Stimulated activated effector memory CD8-positive, alpha-beta T cell treated with anti-CD3 and anti-CD28 coated beads, Interleukin-12 subunit alpha, Interleukin-12 subunit beta, amount 100 ng/mL, for 72 hours (primary cell): ENCODE data around the gene MEIOSIN.
"Not testable (repeated sequence)": the region's sequence is repeated elsewhere in the genome, so short reads cannot be mapped to it uniquely, and the experiment has no call there.

Experiments used
- ATAC-seq: fragments of 150-1000 bp; cut with Tn5 transposase; 2 replicates; pipeline ENCODE4 v1.10.0; 2021
- DNase-seq, 2 donors: peaks; one replicate each; pipeline ENCODE4 v3.0.0; 2021 to 2022; ENCODE audit warnings: low spot score in 2 of 2
- H3K27ac Mint-ChIP-seq: one replicate; pipeline ENCODE4 v1.8.0; 2022; ENCODE audit warnings: mild to moderate bottlenecking, mixed read lengths
- H3K36me3 Mint-ChIP-seq: one replicate; pipeline ENCODE4 v1.8.0; 2022; ENCODE audit warnings: mild to moderate bottlenecking, mixed read lengths
- H3K4me1 Mint-ChIP-seq: one replicate; pipeline ENCODE4 v1.8.0; 2022; ENCODE audit warnings: mixed read lengths
- H3K4me3 Mint-ChIP-seq: one replicate; pipeline ENCODE4 v1.8.0; 2022; ENCODE audit warnings: mild to moderate bottlenecking, mixed read lengths
- H3K9me3 Mint-ChIP-seq: one replicate; pipeline ENCODE4 v1.8.0; 2022; ENCODE audit warnings: mixed read lengths

Gene MEIOSIN

DNA sequence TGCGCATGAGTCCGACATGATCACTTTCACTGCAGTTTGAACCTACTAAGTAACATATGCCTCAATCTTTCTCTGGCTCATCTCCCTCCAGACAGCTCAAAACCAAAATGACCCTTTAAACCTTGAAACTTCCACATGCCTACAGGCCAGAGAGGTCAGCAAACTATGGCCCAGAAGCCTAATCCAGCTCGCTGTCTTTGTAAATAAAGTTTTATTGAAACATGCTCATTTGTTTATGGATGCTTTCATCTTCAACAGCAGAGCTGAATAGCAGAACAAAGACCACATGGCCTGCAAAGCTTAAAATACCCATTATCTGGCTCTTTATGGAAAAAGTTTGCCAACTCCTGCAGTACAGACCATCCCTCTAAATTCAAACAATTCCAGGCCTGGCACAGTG is 18.1 kb upstream of the MEIOSIN start:
- no peaks in the 10 kb centered on the region for H3K9me3 Mint-ChIP-seq
- H3K27ac Mint-ChIP-seq, result peak overlapping the region; percentile 88
- H3K4me1 Mint-ChIP-seq, result peaks cover 43% of the 10 kb centered on the region
- DNase-seq (no peak), ATAC-seq (no peak)
- H3K36me3 Mint-ChIP-seq, result peaks cover 78% of the 10 kb centered on the region
- H3K4me3 Mint-ChIP-seq, result no peak overlapping the region

DNA sequence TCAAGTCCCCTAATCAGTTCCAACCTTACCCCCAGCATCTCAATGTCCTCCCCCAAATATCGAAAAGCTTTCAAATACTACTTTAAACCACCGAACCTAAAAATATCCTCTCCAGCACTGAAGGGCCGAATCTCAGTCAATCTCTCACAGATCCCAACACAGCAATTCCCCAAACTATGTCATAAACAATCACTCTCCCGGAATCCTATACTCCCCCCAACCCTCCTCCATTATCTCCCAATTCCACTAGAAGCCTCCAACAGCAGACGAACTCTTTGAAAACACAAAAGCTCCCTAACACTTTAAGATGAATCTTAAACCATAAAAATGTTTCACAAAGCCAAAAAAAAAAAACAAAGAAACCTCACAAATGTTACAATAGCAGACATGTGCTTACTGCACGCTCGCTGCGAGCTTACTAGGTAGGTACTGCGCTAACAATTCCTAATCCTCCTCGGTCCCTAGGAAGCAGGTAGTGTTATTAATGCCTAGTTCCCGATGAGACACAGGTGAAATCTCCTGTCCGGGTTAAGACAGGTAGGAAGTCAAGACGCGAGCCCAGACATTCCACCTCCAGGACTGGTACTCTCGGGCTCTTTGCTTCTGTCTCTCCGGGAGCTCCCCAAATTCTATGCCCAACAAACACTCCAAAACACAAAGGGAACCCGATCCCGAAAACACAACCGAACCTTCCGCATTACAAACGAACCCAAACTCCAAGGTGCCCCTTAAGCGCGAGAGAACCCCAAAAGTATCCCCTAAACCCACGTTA is 16.7 kb upstream of the MEIOSIN start:
- peak in 1 of 2 donors; percentile 61 for DNase-seq
- peak overlapping the region; percentile 91 for H3K4me3 Mint-ChIP-seq

DNA sequence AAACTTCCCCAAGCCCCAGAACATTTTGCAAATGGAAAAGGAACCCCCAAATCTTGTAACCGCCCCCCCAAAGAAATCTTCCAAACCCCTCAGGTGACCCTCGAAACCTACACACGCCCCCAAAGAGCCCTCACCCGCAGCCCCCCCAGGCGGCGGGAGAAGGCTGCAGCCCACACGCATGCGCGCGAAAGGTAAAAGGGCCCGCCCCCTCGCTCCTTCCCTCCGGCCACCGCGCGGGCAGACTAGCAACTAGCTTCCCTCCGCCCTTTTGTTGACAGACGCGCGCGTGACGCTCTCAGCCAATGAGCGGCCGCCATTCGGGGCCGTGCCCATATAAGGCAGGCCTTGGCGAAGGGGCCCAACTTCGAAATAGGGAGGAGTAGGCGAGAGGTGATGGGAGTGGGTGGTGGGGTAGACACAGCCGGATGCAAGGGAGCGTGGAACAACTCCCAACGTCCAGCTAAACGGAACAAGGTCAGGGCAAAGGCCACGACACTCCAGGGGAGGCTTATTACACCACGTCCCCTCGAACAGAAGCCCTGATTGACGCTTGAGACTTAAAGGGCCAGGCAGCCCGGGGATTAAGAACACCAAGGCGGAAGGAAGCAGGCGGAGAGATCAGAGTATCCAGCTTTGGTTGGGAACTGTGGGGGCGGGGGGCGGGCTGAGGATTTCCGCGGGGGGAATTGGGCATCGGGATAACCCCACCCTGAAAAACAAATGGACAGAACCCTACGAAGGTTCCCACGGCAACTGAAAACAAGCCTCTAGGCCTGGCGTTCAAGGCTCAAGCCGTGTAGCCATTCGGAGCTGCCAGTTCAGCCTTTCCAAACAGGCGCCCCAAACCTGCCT is 15.9 kb upstream of the MEIOSIN start:
- no peaks in the 10 kb centered on the region for H3K9me3 Mint-ChIP-seq
- H3K4me3 Mint-ChIP-seq, result peak overlapping the region; percentile 91
- peak; percentile 92 to 99 for DNase-seq
- ATAC-seq, result peak; percentile 99
- H3K27ac Mint-ChIP-seq, result peak overlapping the region; percentile 88
- peaks cover 81% of the 10 kb centered on the region for H3K36me3 Mint-ChIP-seq
- peaks cover 38% of the 10 kb centered on the region for H3K4me1 Mint-ChIP-seq

More for the DNA sequence above, 16.7 kb upstream of the MEIOSIN start:
- peaks cover 78% of the 10 kb centered on the region for H3K36me3 Mint-ChIP-seq
- H3K9me3 Mint-ChIP-seq, result no peaks in the 10 kb centered on the region
- ATAC-seq, result no peak
- peaks cover 33% of the 10 kb centered on the region for H3K4me1 Mint-ChIP-seq
- peak overlapping the region; percentile 88 for H3K27ac Mint-ChIP-seq

DNA sequence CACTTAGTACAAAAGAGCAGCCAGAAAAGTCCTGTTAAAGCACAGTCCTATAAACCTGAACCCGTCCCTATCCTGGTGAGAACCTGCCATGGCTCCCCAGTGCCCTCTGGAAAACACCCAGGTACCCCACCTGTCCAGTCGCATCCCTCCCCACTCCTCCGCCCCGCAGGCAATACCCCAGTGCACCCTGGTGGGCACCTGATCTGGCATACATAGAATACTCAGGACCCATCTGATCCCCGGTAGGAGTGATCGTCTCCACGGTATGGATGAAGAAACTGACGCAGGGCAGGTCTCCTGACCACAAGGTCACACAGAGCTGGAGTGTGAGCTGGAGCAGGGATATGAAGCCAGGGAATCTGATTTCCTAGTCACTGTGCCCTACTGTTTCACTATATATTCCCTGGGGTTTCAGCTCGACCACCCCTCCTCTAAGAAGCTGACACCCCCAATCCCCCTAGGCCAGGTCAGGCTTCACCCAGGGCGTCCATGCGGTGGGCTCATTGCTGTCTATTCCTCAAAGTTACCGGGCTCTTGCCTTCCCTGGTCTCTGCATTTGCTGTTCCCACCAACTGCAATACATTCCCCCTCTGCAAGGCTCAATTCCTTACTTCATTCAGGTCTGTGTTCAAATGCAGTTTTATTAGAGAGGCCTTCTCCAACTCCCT is 15.1 kb upstream of the MEIOSIN start:
- Mint-ChIP-seq H3K9me3 (no peaks in the 10 kb centered on the region), H3K4me3 (peak overlapping the region; percentile 91), H3K27ac (peak overlapping the region; percentile 88), H3K36me3 (peaks cover 85% of the 10 kb centered on the region), H3K4me1 (peaks cover 38% of the 10 kb centered on the region)
- DNase-seq (no peak), ATAC-seq (no peak)

DNA sequence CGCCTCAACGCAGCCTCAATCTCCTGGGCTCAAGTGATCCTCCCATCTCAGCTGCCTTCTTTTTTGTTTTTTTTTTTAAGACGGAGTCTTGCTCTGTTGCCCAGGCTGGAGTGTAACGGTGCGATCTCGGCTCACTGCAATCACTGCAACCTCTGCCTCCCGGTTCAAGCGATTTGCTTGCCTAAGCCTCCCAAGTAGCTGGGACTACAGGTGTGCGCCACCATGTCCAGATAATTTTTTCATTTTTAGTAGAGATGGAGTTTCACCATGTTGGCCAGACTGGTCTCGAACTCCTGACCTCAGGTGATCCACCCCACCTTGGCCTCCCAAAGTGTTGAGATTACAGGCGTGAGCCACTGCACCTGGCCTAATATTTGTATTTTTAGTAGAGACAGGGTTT is 13.2 kb upstream of the MEIOSIN start:
- not testable (repeated sequence) for H3K27ac Mint-ChIP-seq, DNase-seq, H3K9me3 Mint-ChIP-seq, H3K4me3 Mint-ChIP-seq, ATAC-seq
- Mint-ChIP-seq H3K4me1 (peaks cover 38% of the 10 kb centered on the region), H3K36me3 (peaks cover 89% of the 10 kb centered on the region)

DNA sequence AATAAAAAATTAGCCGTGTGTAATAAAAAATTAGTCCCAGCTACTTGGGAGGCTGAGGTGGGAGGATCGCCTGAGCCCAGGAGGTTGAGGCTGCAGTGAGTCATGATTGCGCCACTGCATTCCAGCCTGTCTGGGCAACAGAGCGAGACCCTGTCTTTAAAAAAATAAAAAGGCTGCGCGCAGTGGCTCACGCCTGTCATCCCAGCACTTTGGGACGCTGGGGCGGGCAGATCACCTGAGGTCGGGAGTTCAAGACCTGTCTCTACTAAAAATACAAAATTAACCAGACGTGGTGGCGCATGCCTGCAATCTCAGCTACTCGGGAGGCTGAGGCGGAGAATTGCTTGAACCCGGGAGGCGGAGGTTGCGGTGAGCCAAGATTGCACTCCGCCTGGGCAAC is 4.6 kb upstream of the MEIOSIN start:
- Mint-ChIP-seq H3K36me3 (peaks cover 41% of the 10 kb centered on the region), H3K27ac (peak overlapping the region; percentile 1), H3K4me3 (peak overlapping the region; percentile 24), H3K4me1 (peaks cover 29% of the 10 kb centered on the region)
- H3K9me3 Mint-ChIP-seq, ATAC-seq, DNase-seq: not testable (repeated sequence)

DNA sequence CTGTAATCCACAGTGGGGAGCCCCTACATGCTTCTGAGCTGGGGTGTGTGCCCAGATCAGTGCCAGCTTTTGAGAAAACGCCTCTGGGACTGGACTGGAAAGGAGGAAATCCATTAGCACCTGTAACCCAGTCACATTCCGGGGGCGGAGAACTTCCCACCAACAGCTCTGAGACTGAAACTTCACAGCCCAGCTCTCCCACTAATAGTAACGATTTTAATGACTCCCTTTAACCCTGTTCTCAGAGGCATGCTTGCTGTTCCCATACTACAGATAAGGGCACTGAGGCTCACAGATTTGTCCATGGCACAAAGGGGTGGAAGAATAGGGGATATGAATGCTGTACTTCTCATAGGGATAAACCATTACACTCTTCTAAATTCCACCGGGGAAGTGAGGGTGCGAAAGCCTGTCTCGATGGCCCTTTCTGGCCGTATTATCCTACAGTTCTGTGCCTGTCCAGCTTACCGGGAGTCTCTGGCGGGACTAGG is 3.4 kb upstream of the MEIOSIN start:
- Mint-ChIP-seq H3K4me3 (peak overlapping the region; percentile 91), H3K4me1 (peaks cover 29% of the 10 kb centered on the region), H3K27ac (peak overlapping the region; percentile 86), H3K9me3 (no peaks in the 10 kb centered on the region), H3K36me3 (peaks cover 34% of the 10 kb centered on the region)
- ATAC-seq, result peak; percentile 12
- no peak for DNase-seq

DNA sequence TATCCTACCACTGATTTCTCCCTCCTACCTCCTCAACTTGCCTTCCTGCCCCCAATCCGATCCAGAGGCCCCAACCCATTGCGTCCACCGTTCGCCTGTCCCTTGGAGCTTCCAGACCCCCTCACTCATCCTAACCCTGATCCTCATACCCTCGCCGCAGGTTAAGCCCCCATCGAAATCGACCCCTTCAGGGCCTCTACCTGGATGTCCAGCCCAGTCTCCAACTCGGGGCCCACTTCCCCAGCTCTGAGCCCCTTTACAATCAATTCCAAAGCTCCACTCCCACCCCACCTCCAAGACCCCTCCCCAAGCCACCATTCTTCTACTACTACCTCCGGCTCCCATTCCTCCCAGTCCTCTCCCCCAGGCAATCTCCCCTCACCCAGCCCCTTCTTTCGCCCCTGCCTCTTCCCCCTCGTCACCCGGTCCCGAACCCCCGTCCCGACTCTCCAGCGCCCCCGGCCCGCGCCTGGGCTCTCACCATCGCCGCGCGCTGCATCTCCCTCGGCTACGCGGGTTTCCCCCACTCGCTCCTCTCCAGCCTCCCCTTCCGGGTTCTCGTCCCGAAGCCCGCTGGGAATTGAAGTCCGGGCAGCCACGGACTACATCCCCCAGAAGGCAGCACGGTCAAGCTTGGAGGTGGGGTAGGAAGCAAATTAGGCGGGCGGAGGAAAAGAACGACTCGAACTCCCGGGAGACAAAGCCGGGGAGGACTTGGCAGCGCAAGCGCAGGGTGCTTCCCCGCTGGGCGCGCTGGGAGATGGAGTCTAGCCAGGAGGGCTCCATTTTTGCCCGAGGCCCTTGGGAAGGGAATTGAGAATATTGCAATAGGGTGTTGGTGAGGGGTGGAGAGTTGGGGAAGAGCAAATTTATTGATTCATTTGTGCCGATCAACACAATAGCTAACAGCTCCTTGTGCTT is 2.6 kb upstream of the MEIOSIN start, which contains the start of gene FBXO46:
TSS of gene FBXO46 (minus strand) at position 529 of the 921 bp plus-strand sequence. CDS start 17,401 bp downstream, outside the sequence.
- peak within 1 kb of the TSS; percentile 86 for H3K27ac Mint-ChIP-seq
- DNase-seq (peak; percentile 77 to 95), ATAC-seq (peak; percentile 99)
- peaks cover 26% of the 10 kb centered on the region for H3K36me3 Mint-ChIP-seq
- peak within 1 kb of the TSS; percentile 91 for H3K4me3 Mint-ChIP-seq
- H3K4me1 Mint-ChIP-seq, result peaks cover 29% of the 10 kb centered on the region
- H3K9me3 Mint-ChIP-seq, result no peaks in the 10 kb centered on the region

DNA sequence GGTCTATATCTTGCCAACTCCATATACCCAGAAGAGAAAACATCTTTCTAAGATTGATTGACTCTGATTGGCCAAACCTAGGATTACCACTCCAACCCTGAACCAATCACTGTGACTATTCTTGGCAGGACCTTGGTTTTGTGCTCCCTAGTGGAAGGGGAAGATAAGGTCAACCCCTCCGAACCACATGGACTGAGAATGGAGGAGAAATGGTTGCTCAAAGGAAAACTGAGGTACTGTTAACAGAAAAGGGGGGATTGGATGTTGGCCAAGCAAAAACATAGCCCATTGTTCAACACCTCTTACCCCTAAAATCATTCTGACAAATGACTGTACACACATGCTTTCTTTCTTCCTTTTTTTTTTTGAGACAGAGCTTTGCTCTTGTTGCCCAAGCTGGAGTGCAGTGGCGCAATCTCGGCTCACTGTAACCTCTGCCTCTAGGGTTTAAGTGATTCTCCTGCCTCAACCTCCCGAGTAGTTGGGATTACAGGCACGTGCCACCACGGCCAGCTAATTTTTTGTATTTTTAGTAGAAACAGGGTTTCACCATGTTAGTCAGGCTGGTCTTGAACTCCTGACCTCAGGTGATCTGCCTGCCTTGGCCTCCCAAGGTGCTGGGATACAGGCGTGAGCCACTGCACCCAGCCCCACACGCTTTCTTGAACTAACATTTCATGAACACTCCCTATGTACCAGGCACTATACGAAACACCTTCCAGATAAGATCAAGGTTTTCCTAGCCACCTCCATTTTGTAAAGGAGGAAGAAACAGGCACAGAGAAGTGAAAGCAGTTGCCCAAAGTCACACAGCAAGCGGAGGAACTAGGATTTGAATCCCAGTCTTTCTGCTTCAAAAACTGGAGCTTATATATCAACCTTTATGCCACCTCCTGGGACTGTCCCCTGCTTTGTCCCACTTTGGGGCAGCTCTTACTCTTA is 6.5 kb downstream of the MEIOSIN start:
- Mint-ChIP-seq H3K9me3 (no peaks in the 10 kb centered on the region), H3K36me3 (no peaks in the 10 kb centered on the region), H3K4me1 (no peaks in the 10 kb centered on the region), H3K27ac (no peak overlapping the region), H3K4me3 (no peak overlapping the region)
- DNase-seq (no peak), ATAC-seq (no peak)

DNA sequence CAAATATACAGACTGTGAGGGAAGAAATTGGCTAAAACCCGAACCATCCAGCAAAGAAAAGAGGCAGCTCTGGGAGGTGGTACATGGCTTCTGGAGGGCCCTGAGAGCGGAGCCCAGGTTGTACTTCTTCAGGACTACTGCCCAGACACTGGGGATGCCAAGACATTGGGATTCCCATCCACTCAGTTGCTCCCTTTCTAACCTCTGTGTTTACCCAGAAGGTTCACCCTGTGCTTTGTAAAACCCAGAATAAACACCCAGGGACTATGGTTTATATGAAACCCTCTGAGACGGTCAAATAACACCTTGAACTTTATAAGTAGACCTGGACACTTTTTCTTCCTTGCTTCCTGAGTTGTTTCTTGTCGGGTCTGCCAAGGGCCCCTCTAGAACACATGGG is 9.7 kb downstream of the MEIOSIN start:
- DNase-seq, result no peak
- Mint-ChIP-seq H3K36me3 (no peaks in the 10 kb centered on the region), H3K9me3 (no peaks in the 10 kb centered on the region), H3K27ac (no peak overlapping the region), H3K4me3 (no peak overlapping the region), H3K4me1 (no peaks in the 10 kb centered on the region)
- ATAC-seq, result no peak

DNA sequence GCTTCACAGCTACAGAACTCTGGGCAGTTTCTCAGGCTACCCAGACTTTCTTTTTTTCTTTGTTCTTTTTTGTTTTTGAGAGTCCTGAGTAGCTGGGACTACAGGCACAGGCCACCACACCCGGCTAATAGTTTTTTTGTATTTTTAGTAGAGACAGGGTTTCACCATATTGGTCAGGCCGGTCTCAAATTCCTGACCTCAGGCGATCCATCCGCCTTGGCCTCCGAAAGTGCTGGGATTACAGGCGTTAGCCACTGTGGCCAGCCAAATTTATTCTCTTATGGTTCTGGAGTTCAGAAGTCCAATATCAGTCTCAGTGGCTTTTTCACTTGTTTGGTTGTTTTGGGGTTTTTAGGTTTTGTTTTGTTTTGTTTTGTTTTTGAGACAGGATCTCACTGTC is 12.4 kb downstream of the MEIOSIN start:
- Mint-ChIP-seq H3K4me1 (no peaks in the 10 kb centered on the region), H3K36me3 (no peaks in the 10 kb centered on the region), H3K9me3 (no peaks in the 10 kb centered on the region), H3K4me3 (no peak overlapping the region), H3K27ac (no peak overlapping the region)
- DNase-seq, result no peak
- ATAC-seq, result no peak

DNA sequence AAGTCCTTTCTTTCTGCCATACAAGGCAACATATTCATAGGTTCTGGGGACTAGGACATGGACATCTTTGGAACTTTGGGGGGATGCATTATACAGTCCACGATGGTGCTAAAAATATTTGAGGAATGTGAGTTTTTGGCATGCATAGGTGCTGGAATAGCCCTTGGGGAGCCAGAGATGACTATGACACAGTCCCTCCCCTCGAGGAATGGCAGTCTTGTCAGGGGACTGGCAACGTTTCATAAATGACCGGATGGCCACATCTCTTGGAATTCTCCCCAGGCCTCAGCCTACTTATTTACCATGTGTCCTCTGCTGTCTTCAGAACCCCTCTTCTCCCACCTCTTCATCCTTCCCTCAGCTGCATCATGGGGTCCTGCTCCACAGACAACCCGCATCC is 13.6 kb downstream of the MEIOSIN start:
- Mint-ChIP-seq H3K36me3 (no peaks in the 10 kb centered on the region), H3K4me3 (no peak overlapping the region), H3K9me3 (no peaks in the 10 kb centered on the region), H3K4me1 (no peaks in the 10 kb centered on the region), H3K27ac (peak overlapping the region; percentile 43)
- ATAC-seq, result no peak
- no peak for DNase-seq

DNA sequence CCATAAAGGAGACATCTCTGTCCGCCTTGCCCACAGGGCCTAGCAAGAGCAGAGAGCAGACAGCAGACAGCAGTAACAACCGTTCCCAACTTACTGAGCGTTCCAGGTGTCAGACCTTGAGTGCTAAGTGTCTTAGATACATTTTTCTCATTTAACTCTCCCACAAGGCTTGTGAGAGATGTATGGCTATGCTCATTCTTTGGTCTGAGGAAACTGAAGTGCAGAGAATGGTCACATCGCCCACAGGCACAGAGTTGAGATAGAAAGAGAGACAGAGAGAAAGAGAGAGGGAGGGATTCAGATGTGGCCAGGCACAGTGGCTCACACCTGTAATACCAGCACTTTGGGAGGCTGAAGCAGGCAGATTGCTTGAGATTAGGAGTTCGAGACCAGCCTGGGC is 14.3 kb downstream of the MEIOSIN start:
- peak overlapping the region; percentile 43 for H3K27ac Mint-ChIP-seq
- ATAC-seq (no peak), DNase-seq (no peak)
- H3K36me3 Mint-ChIP-seq, result no peaks in the 10 kb centered on the region
- no peaks in the 10 kb centered on the region for H3K9me3 Mint-ChIP-seq
- no peaks in the 10 kb centered on the region for H3K4me1 Mint-ChIP-seq
- H3K4me3 Mint-ChIP-seq, result no peak overlapping the region
